NCI-H1694 (cell line): ENCODE measurements around the gene FSTL1.

Experiments
- DNase-seq: peaks from one replicate; lab custom pipeline; 2025; lab: John Stamatoyannopoulos, UW

Gene FSTL1

DNA sequence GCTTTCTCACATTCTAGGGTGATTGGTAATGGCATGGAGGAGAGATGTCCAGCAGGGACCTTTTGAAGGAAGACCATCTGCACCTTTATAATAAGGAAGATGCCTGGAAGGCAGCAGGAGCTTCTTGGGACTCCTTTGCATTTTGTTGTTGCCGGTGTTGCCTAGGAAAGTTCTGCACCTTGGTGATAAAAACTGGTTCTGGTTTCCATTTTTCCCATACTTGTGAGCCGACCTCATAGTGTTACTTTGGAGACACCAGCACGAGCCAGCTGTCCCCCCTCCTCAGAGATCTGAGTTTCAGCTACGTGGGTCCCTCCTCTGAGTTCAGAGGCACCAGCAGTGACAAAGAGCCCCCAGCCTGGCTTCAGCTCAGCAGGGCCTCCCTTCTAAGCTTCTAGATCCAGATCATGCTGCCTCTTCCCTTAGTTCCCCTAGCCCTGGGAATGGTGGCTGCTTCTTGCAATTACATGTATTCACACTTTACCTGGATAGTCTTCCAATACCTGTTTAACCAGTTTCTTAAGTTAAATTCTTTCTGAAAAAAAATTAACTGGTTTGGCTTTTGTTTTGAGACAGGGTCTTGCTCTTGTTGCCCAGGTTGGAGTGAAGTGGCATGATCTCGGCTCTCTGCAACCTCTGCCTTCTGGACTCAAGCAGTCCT, 18.0 kb upstream of the FSTL1 start:
- no peak for DNase-seq

DNA sequence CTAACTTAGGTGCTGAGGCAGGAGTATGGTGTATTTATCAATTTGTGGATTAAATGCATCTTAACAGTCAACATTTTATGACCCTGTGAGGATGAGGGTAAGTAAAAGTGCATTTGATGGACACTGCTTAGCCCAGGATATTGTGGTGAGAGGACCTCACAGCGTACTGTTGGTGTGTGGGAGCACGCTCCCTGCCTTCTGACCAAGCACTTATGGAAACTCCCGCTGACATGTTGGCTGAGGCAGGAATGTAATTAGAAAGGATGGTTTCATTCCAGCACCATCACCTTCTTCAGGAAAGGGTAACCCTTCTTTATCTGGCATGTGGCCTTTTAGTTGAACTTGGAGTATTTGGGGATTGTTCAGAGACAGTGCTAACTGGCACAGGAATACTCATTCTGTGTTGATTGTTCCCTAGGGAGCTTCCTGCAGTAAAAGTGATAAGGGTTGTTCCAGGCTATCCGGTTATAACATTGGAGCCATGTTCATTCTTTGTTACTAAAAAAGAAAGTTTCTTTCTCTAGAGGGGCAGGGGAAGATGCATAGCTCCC, 11.7 kb upstream of the FSTL1 start:
- DNase-seq, result no peak

DNA sequence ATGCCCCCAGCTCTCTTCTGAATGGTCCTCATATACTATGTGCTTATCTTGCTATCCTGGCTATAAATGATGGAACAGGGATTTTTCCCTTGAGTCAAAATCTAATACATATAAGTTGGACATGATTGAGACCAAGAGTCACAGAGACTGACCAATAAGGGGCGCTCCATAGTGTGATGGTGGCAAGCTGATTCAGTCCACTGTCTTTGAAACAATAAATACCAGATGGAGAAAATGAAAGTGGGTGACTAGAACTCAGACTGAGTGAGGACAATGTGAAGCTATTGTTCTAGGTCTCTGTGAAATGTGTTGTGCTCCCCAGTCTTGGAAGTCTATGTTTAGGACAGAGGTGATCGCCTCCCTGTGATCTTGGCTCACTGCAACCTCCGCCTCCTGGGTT, 10.6 kb upstream of the FSTL1 start:
- no peak for DNase-seq

DNA sequence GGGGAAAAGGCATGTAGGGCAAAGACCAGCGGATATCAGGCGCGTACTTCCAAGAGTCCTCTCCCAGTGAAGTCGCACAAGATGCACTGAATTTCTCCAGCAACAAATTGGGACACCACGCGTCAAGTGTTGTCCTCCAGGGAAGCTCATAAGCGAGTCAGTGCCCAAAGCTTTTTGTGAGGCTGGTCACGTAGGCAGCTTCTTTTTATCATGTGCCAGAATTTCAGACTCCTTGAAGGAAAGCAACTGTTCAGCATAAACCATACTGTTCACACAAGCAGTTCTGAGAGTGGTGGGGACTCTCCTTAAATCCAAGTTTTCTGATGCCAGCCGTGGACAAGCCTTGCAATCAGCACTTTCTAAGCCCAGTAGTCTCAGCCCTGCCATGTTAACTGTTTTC, 10.1 kb upstream of the FSTL1 start:
- no peak for DNase-seq

DNA sequence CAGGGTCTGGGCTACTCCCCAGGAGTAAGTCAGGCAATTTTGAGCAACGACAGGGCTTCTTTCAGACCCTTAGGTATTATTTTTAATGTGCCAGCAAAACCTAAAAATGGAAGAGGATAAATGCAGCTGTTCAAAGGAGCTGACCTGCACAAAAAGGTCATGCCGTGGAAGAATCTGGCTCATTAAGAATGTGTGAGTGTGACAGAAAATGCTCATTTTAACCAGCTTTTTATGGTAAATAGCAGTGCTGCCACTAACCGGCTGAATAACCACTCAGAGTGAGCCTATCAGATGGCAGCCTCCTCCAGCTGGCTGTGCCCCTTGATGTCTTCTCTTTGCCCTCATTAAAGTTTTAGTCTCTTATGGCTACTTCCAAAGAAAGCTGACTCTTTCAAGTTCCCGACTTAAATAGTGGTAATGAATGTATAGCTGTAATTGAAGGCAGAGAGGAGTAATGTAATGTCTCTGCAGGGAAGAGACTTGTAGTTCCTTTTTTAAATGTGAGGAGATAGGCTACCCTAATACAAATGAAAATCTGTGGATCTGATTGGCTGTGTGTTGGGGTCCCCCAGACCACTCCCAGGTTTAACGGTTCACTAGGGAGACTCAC, 9.5 kb upstream of the FSTL1 start:
- no peak for DNase-seq

DNA sequence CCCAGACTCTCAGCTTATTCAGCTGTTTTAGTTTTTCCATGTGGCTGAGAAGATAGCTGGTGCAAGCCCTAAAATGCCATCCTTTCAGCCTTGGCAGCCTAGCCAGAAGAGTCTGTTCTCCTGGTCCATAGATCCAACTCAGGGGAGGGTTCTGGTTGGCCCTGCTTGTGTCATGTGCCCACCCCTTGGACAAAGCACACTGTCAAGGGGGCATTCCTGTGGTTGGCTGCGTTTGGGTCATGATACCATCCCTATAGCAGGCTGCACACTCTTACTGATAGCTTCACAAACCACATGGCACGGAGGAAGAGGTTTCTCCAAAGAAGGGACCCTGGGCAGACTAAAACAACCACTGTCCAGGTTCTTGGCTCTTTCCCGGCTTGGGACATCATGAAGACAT, 8.4 kb upstream of the FSTL1 start:
- DNase-seq, result no peak

DNA sequence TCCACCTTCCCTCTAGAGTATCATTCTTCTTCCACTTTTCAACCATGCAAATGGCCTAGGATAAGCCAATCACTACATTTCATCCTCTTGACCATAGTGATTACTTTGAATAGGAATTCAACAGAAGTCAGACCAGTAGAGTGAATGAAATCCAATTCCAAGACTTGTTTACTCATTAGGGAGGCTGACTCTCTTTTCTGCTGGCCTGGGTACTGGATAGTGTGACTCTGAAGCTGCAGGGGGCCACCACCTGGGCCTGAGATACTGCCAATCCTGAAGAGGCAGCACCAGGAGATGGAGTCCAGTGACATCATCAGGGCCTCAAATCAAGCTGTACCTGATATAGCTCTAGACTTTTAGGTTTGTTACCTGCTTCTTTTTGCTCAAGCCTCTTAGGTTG, 7.0 kb upstream of the FSTL1 start:
- no peak for DNase-seq

DNA sequence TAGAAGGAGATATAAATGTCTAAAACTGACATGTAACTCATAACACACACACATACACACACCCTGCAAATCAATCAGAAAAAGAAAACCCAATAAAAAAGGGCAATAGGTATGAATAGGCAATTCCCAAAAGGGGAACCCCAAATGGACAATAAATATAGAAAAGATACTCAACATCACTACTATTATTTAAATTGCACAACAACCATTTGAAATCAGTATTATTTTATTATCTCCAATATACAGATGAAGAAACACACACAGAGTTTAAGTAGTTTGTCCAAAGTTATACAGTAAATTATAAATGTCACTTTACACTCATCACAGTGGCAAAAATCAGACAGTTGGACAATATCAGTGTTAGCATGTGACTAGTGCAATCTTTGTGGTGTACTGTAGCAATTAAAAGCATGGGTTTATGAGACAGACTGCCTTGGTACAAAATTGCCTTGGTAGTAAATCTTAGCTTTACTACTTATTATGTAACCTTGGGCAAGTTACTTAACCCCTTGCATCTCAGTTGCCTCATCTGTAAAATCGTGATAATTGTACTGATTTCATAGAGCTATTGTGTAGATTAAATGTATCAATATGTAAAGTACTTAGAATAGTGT, 3.4 kb upstream of the FSTL1 start:
- no peak for DNase-seq

DNA sequence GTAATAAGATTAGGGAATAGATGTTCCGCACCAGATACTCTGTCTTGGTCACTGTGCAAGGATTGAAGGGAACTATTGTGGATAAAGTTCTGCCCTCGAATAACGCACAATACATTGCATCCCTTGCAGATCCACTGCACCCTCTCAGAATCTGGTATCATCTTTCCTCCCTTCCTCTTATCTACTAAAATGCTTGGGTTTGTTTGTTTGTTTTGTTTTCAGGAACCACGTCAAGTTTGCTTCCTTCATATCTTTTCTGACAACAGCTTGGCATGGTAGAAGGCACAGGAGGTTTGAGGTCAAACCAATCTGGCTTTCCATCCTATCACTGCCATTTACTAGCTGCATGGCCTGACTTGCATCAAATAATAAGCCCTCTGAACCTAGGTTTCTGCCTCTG, 2.0 kb upstream of the FSTL1 start:
- no peak for DNase-seq

DNA sequence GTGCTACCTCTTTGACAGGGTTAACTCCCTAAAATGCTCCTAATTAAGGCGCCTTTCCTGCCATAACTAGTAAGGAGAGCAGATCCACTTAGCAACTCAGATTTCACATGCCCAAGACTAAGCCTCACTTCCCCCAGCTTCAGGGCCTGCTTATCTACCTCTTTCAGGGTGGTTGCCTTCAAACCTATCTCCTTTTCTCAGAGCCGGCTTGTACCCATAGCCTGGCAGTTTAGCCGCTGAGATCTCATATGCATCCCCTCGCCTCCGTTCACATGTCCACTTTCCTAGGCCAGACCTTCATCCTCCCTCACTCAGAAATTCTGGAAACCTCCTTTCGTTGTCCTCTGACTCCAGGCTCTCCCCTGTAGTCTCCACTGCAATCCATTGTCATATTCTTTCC, 1.0 kb upstream of the FSTL1 start:
- no peak for DNase-seq

DNA sequence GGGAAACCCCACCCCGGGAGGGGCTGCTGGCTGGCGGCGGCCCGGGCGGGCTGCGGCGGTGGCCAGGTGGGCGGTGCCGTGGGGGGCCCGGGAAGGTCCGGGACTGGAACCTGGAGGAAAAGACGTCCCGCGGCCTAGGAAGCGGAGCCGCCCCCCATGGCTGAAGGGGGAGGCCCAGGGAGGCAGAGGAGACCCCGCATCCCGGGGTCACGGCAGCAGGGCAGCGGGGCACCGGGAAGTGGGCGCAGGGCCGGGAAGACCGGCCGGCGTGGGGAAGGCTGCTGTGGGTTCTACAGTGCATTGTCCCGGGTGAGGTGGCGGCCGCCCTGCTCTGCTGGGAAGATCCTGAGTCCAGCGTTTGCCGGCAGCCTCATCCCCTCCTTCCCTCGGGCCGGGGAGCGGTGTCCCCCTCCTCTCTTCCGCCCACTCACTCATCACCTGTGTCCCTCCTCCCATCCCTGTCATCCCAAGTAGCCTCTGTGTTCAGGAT, 525 bp upstream of the FSTL1 start:
- DNase-seq, result no peak

DNA sequence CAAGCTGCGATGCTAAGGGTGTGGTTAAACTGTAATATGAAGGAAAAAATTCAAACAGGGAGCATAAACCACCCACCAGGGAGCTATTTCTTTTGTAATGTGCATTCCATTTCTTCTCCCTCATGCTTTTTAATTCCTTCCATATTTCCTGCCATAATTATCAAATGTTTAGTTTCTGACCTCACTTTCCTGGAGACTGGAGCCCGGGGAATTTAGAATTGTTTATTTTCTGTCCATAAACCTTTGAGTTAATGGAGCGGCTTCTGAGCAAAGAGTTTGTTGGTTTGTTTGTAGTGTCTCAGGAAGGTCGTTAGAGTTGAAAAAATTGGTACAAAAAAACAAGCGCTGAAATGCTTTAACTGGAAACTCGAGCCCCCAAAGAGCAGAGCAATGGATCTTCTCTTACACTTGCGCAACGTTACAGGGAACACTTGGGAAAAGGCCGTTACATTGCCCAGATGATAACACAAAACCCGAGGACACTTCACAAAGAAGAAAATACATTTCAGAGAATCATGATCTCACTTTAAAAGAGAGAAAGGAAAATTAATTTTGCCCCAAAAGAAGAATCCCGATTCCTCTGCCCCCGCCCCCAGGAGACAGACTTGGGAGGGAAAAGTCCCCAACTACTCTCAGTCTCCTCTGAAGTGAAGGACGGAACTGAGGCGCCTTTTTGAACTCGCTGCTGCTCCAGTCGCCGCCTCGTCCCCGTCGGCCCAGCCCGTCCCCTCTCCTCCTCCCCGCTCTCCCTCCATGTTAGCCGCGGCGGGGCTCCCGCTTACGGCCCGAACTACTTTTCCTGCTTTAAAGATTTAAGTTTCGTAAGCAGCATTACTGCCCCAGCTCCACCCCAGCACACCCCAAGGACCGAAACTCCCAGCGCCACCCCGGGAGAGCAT, 842 bp downstream of the FSTL1 start:
- DNase-seq, result no peak

DNA sequence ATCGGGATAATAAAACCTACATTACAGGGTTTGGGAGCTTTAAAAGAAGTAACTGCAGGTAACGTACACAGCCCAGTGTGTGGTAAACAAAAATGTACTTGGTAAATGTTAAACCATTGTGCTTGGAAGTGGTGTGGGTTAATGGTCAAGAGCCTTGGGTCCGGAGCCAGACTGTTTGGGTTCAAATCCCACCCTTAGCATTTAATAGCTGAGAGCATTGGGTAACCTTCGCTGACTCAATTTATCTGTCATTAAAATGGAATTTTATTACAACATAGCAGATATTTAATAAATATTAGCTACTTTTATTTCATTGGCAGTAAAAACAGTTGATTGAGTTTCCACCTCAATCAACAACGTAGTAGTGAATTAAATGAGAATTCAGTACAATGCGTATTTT, 1.5 kb downstream of the FSTL1 start:
- DNase-seq, result no peak

DNA sequence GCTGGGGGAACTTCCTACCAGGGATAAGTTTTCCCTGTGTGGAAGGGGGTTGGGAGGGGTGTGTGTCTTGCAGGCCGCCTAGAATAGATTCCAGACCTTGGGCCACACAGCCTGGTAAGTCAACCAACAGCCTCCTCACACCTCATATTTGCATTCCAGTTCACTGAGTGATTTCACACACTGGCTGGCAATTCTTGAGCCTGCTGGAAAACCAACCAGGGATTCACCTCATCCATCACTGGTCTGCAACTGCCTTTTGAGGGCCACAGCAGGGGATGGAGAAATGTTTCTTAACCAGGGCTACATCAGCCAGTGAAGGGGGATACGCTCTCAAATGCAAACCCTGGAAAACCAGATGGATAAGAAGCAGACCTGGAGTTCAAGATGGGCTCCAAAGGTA, 2.0 kb downstream of the FSTL1 start:
- DNase-seq, result no peak

DNA sequence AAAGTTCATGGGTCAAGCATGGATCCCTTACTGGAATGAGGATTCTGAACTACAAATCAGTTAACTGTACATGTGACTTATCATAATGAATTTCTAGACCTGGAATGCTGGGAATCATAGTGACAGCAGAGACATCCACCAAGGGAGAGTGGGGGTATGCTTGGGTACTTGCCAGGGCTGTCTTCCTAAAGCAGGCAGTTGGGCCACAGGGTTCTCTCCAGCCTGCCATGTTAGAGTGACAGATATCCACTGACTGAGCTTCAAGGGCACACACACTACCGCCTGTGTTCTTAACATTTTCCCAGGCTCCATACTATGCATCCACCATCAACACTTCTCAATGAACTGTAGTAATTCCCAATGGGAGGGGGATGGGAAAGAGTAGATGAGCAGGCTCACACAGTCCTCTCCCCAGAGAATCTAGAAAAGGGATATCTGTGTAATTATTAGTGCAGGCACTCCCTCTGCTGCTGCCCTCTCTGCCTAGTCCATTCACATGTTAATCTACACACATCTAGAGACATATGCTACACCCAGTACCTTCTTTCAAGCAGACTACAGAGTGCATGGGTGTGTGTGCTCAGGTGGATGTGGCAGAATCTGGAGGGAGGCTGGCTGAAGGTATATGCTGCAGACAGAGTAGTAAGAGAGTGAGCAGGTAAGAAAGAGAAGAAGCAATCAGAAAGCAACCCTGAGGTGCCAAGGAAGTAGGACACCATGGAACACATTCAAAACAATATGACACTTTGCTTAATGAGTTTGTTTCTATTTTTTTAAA, 3.7 kb downstream of the FSTL1 start:
- DNase-seq, result no peak

DNA sequence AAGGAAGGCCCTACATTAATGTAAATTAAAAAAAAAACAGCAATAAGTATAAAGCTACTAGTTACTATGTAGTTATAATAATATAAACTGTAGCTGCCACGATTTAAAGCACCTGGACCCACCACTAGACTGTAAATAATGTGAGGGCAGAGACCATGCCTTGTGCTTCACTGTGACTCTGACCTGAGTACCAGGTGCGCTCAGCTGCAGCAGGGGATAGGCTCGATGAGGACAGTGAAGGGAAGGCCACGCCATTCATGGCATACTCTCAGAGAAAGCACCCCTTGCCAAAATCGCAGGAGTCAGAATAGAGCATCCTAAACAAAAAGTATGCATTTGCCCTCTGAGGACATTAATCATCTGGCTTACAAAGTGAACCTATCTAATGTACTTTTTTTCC, 5.1 kb downstream of the FSTL1 start:
- DNase-seq, result no peak

DNA sequence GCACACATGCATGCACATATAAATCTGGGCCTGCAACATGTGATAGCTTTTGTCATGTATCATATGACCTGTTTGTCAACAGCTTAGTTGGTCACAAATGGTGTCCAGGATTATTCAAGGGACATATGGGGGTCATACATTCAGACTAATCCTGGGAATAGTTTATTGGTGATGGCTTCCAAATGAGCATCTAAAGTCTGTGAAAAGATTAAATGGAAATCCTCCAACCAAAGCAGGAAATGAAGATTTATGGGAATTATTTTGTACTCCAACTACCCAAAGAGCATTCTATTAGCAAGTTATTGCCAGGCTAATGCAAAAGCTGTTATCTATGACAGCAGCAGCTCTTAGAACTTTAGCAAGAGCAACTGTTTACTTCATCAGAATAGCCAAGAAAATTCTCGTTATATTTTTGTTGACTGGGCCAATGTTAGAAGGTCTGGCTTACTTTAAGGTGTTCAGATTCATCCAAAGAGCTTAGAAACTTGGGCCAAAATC, 7.1 kb downstream of the FSTL1 start:
- no peak for DNase-seq

DNA sequence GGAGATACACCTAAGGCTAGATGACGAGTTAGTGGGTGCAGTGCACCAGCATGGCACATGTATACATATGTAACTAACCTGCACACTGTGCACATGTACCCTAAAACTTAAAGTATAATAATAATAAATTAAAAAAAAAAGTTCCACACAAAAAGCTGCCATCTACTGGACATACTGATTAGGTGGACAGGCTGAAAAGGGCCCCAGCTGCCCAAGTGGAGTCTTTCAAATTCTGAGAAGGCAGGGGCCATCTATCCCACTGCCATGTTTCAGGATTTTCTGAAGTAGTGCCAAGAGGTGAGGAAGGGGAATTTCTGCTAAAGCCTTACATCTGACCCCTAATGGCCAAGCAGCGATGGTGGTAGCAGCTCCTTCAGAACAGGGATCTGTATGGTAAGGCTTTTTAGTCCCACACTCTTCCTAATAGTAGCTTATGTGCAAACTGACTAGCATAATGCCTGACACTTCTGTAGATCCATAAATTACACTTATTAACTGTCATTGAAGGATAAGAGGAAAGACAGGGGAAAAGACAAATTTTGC, 7.7 kb downstream of the FSTL1 start:
- no peak for DNase-seq

DNA sequence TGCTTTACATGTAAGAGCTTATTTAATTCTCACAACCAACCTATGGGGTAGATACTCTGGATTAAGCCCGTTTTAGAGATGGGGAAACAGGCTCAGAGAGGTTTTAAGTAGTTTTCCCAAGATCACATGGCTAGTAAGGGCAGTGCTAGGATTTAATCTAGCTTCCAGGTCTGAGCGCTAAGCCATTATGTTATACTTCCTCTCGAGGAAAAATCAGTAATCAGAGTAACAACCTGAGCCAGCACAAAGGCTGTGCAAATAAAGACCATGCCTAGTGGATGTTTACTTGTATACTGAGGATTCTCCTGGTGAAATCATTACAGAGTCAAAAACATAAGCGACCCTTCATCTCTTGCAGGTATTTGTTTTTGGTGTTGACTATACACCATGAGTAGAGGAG, 9.0 kb downstream of the FSTL1 start:
- DNase-seq, result no peak

DNA sequence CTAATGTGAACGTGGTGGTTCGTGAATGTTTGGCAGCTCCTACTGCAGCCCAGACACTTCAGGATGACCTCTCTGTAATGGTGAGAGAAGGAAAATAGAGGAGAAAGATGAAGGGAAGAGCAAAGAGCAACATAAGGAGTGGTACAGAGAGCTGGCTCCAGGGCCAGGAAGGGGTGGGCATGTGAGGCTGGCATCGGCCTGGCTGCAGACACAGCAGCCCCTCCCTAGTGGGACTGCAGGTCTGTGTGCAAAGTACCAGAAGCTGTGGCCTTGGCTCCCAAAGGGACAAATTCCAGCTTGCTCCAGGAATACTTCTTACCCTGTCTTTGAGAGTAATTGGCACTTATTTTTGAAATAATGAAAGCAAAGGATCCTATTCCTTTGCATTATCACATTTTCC, 10.0 kb downstream of the FSTL1 start:
- no peak for DNase-seq
